T1000 (cell line): Measurements from ENCODE around the gene SERBP1.

Experiments used
- DNase-seq: peaks from one replicate; lab custom pipeline; 2025; ENCODE audit warnings: mixed read lengths; lab: John Stamatoyannopoulos, UW

The SERBP1 gene

DNA sequence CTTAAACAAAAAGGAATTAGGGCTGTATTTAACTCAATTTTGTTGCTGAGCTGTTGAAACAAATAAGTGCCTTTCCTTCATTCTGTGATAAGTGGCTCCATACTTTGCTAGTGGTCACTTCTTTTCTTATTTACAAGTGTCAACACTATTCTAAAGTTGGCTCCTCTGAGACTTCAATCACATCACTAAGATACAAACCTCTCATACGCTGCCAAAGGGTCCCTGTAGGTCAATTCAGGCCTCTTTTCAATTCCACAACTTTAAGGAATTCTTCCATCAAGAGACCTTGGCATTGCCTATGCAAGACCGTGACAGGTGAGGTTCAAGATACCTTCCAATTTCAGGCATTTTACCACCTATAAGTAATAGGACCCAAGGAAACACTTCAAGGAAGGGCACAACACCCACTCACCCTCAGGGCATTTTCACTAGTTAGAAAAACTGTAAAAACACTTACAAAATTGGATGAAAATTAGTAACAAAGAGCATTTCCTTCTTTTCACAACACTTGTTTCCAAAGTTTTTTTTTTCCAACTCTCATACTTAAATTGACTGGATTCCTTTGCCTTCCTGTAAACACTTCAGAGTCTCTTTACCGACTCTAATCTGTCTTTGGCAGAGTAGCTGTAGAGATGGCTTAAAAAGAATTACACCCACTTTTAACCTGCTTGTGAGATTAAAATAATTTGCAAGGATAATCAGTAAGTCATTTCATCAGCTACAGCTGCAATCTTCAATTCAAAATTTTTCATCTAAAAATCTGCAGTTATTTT is 24.5 kb downstream of the SERBP1 start:
- DNase-seq = no peak

DNA sequence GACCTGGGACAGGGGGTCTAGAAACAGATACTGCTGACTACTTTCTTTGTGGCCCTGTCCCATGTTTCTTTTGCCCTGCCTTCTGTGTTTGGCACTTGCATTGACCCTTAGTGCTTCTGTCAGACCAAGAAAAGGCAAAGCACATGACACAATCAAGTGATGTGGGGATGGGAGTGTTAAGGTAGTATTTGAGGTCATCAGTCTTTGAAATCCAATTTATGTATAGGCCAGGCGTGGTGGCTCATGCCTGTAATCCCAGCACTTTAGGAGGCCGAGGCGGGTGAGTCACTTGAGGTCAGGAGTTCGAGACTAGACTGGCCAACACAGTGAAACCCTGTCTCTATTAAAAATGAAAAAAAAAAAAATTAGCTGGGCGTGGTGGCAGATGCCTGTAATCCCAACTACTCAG is 26.0 kb downstream of the SERBP1 start:
- no peak for DNase-seq

DNA sequence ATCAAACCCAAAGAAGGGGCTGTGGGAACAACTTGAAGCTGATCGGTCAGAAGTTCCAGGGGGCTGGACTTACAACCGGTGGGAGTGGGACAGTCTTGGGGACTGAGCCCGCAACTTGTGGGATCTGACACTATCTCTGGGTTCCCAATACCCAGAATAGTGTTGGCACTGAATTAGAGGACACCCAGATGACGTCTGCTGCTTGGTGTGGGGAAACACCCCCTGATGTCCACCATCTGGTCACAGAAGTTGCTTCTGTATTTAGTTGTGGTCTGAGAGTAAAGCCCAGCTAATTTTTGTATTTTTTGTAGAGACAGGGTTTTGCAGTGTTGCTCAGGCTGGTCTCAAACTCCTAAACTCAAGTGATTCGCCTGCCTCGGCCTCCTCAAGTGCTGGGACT is 28.8 kb downstream of the SERBP1 start:
- no peak for DNase-seq

DNA sequence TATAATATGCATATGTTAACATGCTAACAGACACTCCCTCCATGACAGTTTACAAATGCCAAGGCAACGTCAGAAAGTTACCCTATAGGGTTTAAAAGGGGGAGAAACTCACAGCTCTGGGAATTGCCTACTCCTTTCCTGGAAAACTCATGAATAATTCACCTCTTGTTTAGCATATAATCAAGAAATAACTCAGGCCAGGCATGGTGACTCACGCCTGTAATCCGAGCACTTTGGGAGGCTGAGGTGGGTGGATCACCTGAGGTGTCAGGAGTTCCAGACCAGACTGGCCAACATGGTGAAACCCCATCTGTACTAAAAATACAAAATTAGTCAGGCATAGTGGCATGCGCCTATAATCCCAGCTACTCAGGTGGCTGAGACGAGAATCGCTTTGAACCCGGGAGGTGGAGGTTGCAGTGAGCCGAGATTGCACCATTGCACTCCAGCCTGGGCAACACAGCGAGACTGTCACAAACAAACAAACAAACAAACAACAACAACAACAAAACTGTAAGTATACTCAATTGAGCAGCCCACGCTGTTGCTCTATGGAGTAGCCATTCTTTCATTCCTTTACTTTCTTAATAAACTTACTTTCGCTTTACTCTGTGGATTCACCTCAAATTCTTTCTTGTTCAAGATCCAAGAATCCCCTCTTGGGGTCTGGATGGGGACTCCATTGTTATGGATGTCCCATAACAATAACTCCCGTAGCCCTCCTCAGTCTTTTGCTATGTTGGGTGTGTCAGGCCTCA is 30.0 kb downstream of the SERBP1 start:
- DNase-seq = peak; percentile 14

DNA sequence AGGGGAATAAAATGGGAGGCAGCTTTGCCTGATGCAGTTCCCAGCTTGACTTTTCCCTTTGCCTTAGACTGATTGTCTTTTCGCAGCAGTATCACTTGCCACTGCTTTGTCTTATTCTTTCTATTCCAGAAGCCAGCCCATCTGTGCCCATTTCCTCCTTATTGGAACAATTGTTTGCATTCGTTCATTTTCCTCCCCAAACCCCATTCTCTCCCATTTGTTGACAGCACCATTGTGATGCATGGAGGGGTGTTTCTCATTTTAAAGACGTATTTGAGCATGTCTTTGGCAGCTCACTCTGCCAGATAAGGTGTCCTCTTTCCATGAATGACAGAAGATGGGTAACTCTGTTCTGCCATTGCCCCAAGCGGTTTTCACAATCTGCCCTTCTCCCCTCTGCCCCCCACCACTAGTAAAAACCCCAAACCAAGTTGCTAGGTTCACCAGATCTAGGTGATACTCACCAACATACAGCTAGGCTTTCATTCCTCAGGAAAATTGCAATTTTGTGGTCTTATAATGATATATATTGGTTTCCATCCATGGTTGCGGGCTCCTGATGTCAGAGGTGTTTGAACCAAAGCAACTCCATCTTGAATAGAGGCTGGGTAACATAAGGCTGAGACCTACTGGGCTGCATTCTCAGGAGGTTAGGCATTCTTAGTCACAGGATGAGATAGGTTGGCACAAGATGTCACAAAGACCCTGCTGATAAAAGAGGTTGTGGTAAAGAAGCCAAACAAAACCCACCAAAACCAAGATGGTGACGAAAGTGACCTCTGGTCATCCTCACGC is 30.8 kb downstream of the SERBP1 start:
- DNase-seq = no peak

DNA sequence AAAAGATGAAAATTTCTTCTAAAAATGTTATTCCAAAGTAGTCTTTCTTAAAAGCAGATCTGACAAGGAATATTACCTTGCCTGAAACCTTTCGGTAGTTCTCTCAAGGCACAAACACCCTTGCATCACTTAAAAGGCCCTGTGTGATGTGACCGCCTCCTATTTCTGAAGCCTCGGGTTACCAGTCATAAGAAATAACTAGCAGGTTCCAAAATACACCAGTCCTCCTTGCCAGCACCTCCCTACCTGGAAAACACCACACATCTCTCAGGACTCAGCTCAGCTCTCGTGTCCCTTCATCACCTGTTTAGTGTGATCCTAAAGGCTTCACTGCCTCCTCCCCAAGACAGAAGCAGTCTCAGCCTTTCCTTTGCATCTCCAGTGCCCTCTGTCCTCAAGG is 35.7 kb downstream of the SERBP1 start:
- no peak for DNase-seq

DNA sequence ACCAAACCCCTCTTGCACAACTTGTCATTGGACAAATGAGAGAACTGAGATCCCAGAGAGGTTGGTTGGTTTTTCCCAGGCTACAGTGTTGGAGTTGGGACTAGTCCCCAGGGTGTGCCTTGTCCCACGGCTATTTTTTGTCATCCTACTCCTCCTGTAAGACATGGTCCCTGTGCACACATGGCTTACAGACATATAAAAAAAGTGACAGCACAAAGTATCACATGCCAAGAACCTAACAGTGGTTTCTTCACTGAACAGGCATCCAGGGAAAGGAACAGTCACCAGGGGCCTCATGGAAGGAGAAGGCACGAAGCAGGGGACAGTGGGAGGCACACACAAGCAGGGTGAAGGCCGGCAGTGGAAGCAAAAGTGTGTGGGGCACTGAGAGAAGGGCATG is 36.5 kb downstream of the SERBP1 start:
- DNase-seq = no peak

DNA sequence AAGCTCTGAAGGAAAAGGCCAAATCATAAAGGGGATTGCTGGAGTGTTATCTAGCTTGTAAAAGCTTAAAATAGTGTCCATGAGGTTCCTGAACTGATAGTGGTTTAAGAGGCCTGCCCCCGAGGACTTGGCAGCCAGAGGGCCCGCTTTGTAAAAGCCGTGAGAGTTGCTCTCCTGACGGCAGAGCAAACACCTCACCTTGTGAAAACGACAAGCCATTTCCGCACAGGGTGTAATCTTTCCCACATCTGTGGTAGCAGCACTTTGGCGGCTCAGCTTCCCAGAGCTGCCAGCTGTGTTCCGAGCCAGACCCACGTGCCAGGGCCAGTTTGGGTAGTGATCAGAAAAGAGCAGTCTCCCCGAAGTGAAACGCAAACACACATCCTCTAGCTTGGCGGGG is 37.0 kb downstream of the SERBP1 start:
- DNase-seq = no peak

DNA sequence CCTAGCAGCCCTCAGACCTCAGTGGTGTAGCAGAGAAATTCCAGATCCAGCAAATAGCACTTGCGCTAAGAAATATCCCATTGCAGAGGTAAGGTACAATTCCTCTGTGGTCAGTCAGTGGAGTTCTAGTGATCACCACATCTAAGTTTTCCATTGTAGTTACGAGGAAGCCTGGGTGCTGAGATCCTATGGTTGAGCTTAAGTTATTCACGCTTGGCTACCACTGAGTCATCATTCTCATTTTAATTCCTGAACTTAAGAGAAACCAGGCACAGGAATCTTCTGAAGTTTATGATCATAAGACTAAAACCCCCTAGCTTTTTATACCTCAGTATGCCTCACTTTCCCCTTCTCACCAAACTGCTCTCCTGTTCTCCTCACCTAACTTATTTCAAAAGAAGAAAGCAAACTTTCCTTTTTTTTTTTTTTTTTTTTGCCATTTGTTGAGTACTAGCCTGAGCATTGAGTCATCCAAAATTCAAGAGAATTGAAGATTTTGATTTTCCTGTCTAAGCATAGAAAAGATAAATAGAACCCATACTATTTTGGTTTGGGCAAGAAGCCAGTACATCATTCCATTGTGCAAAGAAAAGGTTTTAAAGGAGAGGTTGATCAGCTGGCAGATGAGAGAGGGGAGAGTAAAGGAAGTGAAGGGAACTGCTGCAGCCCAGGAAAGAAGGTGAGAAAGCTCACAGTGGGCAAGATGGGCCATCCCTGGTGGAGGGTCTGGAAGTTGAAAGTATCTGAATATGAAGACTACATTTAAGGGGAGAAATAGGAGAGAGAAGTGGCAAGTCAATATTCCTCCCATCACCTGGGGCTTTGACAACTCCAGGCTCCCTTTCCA is 39.9 kb downstream of the SERBP1 start:
- no peak for DNase-seq

DNA sequence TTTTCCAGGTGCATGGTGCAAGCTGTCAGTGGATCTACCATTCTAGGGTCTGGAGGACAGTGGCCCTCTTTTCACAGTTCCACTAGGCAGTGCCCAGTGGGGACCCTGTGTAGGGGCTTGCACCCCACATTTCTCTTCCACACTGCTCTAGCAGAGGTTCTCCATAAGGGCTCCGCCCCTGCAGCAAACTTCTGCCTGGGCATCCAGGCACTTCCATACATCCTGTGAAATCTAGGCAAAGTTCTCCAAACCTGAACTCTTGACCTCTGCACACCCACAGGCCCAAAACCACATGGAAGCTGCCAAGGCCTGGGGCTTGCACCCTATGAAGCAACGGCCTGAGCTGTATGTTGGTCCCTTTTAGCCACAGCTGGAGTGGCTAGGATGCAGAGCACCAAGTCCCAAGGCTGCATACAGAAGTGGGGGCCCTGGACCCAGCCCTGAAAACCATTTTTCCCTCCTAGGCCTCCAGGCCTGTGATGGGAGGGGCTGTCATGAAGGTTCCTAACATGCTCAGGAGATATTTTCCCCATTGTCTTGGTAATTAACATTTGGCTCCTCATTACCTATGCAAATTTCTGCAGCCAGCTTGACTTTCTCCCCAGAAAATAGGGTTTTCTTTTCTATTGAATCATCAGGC is 46.1 kb downstream of the SERBP1 start:
- DNase-seq = no peak

DNA sequence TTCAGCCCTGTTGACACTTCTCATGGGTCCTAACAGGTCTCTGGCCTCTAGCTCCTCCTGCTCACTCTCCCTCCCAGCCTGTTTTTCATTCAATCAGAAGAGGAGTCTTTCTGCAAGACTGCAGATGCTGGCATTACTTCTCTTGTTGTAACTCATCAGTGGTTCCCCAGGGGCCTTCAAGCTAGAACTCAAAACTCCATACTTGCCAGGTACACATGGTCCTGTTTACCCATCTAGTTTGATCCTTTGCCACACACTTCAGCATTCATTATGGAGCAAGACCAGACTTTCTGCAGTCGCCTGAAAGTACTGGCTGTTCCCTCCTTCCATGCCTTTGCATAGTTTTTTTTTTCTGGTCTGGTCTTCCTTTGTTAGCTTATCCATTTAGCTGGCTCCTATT is 47.9 kb downstream of the SERBP1 start:
- DNase-seq = no peak

DNA sequence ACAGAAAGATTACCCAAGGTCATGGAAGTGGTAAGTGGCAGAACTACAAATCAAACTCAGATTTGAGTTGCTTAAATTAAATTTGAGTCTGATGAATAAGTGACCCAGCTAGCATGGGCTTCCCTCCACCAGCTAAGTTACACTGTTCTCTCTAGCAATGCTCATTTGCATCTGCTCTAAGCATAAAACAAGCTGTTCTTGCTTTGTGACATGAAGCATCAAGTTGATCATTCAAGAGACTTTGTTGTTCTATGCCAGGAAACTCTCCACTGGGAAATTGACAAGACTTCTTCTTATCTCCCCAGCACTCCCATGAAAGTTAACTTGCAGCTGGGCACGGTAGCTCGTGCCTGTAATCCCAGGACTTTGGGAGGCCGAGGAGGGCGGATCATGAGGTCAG is 49.0 kb downstream of the SERBP1 start:
- DNase-seq = no peak

DNA sequence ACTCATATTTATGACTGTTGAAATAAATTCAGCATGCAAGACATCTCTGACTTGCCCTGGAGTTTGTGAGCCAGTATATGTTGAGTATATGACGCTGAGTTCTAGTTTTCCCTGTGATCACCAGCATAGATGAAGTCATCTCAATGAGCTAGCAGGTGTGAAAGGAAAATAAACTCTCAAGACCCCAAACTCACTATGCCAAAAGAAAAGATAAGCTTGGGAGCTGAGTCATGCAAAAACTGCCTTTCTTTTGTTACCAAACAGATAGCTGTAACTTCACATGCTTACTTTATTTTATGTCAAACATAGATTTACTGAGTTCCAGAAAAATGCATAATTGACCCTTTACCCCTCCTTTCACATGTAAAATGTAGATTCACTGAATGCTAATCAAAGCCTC is 52.9 kb downstream of the SERBP1 start:
- DNase-seq = no peak

DNA sequence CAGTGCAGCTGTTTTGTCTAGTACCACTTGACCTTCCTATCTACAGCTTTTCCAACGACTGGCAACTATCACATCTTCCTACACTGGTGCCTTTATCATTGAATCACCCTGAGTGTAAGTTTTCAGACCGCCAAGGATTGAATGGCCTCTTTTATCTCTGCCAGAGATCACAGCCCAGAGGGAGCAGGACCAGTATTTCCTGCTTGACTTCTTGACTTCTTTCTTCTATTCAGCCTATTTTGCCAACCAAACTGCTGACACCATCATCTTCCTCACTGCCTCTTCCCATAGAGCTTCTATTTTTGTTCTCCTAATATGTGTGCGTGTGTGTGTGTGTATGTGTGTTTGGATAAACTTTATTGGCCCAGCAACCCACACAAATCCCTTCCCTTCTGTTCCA is 53.8 kb downstream of the SERBP1 start:
- no peak for DNase-seq

DNA sequence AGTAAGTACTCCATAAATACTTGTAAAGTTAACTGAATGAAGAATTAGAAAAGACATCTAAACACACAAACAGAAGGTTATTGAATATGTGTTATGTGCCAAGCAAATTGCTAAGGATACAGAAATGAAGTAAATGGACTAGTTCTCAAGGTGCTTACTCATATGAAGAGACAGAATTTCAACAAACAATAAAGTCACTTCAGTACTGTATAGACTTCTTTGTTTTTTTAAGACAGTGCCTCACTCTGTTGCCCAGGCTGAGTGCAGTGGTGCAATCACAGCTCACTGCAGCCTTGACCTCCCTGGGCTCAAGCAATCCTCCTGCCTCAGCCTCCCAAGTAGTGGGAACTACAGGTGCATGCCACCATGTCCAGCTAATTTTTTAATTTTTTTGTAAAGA is 57.3 kb downstream of the SERBP1 start:
- DNase-seq = no peak

DNA sequence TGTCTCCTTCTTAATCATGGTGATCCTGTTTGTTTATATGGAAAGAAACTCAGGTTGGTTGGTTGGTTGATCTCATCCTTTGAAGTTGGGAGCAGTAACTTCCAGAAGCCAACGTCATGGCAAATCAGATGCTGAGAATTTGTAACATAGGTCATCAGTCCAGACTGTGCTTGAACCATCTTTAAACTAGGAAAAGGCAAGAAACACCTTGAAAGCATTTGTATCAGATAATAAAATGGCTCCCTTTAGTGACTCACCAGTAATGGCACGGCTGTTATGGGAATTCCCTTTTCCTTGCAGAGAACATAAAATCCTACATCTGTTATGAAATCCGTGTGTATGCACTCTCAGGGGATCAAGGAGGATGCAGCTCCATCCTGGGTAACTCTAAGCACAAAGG is 58.1 kb downstream of the SERBP1 start:
- DNase-seq = peak; percentile 36

DNA sequence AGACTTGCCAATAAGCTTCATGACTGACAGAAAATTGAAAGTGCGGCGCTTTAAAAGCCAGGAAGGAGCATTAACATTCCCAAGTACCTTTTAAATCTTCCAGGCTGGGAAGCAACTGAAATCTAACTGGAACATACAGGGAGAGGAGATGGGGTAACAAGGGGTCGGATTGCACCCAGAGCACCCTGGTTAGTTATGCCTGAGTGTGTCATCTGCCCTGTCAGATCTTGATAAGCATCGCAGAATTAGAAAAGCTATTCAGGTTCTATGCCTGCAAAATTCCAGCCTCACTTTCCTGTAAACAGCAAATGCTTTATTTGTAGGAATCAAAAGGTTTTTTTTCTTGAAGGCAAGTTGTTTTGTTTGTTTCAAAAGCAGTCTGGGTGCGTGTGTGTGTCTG is 58.5 kb downstream of the SERBP1 start:
- DNase-seq = no peak

DNA sequence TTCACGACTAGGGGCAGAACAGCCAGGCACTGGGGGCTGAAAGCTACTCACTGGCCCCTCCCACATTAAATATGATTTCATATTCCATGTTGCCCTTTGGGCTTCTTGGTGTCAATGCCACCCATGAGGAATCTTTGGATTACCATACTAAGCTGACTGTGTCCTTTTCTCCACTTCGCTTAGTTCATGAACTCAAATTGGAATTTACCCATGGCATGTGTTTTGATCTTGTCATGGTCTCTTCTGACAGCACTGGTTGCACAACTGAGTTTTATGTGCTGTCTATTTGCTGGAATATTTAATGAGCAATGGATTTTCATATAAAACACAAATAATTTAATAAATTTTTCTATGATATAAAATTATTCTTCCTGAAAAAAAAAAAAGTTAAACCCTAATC is 59.2 kb downstream of the SERBP1 start:
- no peak for DNase-seq

DNA sequence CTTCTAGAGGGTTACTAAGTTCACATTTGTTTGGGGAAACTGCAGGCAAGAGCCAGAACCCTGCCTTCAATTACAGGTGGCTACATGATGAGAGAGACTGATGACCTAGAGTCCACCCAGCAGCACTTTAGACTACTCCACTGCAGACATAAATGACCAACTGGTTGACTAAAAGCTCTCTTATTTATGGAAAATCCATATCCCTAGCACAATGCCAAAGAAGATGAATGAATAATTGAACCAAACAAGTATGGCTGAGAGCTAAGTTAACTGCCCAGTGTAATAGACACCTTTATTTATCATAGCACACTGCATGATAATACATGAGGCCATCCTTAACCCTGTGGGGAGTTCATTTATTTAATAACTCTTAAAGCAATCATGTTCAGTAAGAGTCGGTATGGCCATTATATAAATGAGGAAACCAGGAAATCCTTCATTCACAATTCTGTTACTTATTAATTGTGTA is 62.1 kb downstream of the SERBP1 start:
- no peak for DNase-seq

DNA sequence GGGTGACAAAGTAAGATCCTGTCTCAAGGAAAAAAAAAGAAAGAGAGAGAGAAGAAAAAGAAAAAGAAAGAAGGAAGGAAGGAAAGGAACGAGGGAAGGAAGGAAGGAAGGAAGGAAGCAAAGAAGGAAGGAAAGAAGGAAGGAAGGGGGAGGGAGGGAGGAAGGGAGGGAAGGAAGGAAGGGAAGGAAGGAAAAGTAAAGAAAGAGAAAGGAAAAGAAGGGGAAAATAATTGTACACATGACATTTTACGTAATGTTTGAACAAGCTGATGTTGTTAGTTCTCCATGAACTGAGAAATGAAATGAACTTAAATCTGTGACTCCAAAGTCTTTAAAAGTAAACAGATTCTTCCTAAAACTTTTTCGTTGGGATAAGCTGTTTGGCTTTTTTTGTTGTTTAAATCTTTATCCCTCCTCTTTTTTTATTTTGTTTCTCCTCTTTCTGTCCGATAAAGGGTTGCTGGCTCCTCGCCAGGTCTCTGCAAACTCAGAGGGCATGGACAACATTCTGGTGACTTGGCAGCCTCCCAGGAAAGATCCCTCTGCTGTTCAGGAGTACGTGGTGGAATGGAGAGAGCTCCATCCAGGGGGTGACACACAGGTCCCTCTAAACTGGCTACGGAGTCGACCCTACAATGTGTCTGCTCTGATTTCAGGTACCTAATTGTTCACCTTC is 62.7 kb downstream of the SERBP1 start:
- no peak for DNase-seq

DNA sequence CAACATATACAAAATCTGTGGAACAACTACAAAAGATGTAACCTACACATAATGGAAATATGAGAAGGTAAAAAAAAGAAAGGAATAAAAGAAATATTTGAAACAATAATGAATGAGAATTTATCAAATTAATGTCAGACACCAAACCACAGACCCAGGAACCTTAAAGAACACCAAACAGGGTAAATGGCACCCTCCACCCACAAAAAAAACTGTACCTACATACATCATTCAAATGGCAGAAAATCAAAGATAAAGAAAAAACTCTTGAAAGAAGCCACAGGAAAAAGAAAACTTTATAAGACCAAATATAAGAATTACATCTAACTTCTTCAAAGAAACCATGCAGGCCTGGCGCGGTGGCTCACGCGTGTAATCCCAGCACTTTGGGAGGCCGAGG is 68.6 kb downstream of the SERBP1 start:
- DNase-seq = no peak
